A549 (cell line): Measurements from ENCODE around the gene RALGDS. TPM values are rescaled to one million over a fixed set of nuclear protein-coding genes. Genes with fewer than 3 reads are reported as not detected.
"Not testable (repeated sequence)": the region's sequence is repeated elsewhere in the genome, so short reads cannot be mapped to it uniquely, and the experiment has no call there.

ENCODE experiments used
- ATAC-seq, 2 experiments: fragments of 200-7000 bp in 1 of 2; fragments of >200 bp in 1 of 2; cut with Nextera tagmentation in 1 of 2; cut with Tn5 transposase in 1 of 2; 3 replicates each; pipeline versions ENCODE4 v1.8.0 to v1.9.1; 2018 to 2020; ENCODE audit warnings: mild to moderate bottlenecking in 1 of 2, moderate library complexity in 1 of 2
- CTCF ChIA-PET: fragments of 300-600 bp; sonication (Branson Sonifier 250); formaldehyde crosslinking; extraction: SDS; loops from one replicate; lab custom pipeline; 2021; ENCODE audit warnings: antibody characterized with exemption, inconsistent platforms; lab: Yijun Ruan, JAX
- POLR2A ChIA-PET: fragments of 350-600 bp; formaldehyde crosslinking; extraction: SDS; loops from one replicate; lab custom pipeline; 2021; ENCODE audit warnings: antibody characterized with exemption, inconsistent platforms; lab: Yijun Ruan, JAX
- DNase-seq, 2 experiments: peaks; one replicate each; pipeline versions ENCODE4 v3.0.0 to v3.0.0-alpha.2; 2011 to 2016; ENCODE audit warnings: low read depth in 1 of 2, low spot score in 1 of 2
- FAIRE-seq: peaks from 2 replicates; lab custom pipeline; 2011; peaks lifted over from hg19 to GRCh38; lab: Jason Lieb, UNC
- H3K27ac ChIP-seq, 2 experiments: fragments of >200 bp; sonication (Bioruptor Twin); formaldehyde crosslinking; 3 replicates each; pipeline ENCODE4 v1.5.1; 2016 to 2017
- H3K4me1 ChIP-seq: fragments of >200 bp; sonication (Bioruptor Twin); formaldehyde crosslinking; 3 replicates; pipeline ENCODE4 v1.6.1; 2016
- H3K4me2 ChIP-seq: fragments of >200 bp; sonication (Bioruptor Twin); formaldehyde crosslinking; 3 replicates; pipeline ENCODE4 v1.6.1; 2016
- H3K4me3 ChIP-seq: fragments of >200 bp; sonication (Bioruptor Twin); formaldehyde crosslinking; 3 replicates; pipeline ENCODE4 v1.5.1; 2016
- H3K9me3 ChIP-seq: fragments of >200 bp; sonication (Bioruptor Twin); formaldehyde crosslinking; 3 replicates; pipeline ENCODE4 v1.6.1; 2016
- CBX8 ChIP-seq: fragments of 200-600 bp; sonication (generic); IDR thresholded peaks from 2 replicates; pipeline ENCODE4 v1.6.1; 2016
- EHF ChIP-seq: fragments of 250-450 bp; sonication (Bioruptor Pico); IDR thresholded peaks from 2 replicates; pipeline ENCODE4 v1.5.0; 2020; ENCODE audit warnings: mild to moderate bottlenecking
- FOSB ChIP-seq: fragments of 250-450 bp; sonication (Bioruptor Pico); IDR thresholded peaks from 2 replicates; pipeline ENCODE4 v1.5.0; 2020; ENCODE audit warnings: mild to moderate bottlenecking, moderate library complexity
- FOSL2 ChIP-seq, 2 experiments: fragments of 450-650 bp in 1 of 2; fragments of >200 bp in 1 of 2; sonication (Bioruptor Twin) in 1 of 2; formaldehyde crosslinking; IDR thresholded peaks; 2 replicates each; pipeline versions ENCODE4 v1.5.0 to v1.6.1; 2016 to 2020; ENCODE audit warnings: mild to moderate bottlenecking in 1 of 2, moderate library complexity in 1 of 2
- HDAC2 ChIP-seq: fragments of 200-600 bp; sonication (generic); IDR thresholded peaks from 2 replicates; pipeline ENCODE4 v1.6.1; 2016
- HOXB5 ChIP-seq: fragments of 250-450 bp; sonication (Bioruptor Pico); IDR thresholded peaks from 2 replicates; pipeline ENCODE4 v1.5.0; 2020; ENCODE audit warnings: mild to moderate bottlenecking, moderate library complexity
- MAZ ChIP-seq: fragments of 150-350 bp; IDR thresholded peaks from 2 replicates; pipeline ENCODE4 v1.6.1; 2014; ENCODE audit warnings: antibody characterized with exemption, low read depth, low read length, borderline replicate concordance
- NR3C1 ChIP-seq: fragments of >200 bp; sonication (Bioruptor Twin); formaldehyde crosslinking; IDR thresholded peaks from 3 replicates; pipeline ENCODE4 v1.6.1; 2017
- RAD21 ChIP-seq, 2 experiments: fragments of >200 bp in 1 of 2; sonication (Bioruptor Twin) in 1 of 2; formaldehyde crosslinking in 1 of 2; IDR thresholded peaks in 1 of 2; conservative IDR thresholded peaks in 1 of 2; 2 replicates in 1 of 2; 3 replicates in 1 of 2; pipeline ENCODE4 v1.6.1; 2012 to 2018; ENCODE audit warnings: inconsistent platforms in 1 of 2
- RCOR1 ChIP-seq: fragments of 150-350 bp; IDR thresholded peaks from 2 replicates; pipeline ENCODE4 v1.6.1; 2014; ENCODE audit warnings: antibody characterized with exemption, low read length, low read depth
- ZC3H11A ChIP-seq: fragments of 450-650 bp; IDR thresholded peaks from 2 replicates; pipeline ENCODE4 v1.6.1; 2014; ENCODE audit warnings: antibody characterized with exemption, mild to moderate bottlenecking
- ZNF302 ChIP-seq: fragments of 250-450 bp; sonication (Bioruptor Pico); IDR thresholded peaks from 2 replicates; pipeline ENCODE4 v1.9.0; 2021; ENCODE audit warnings: inconsistent platforms, mild to moderate bottlenecking, moderate library complexity
- ZSCAN20 ChIP-seq: fragments of 250-450 bp; sonication (Bioruptor Pico); IDR thresholded peaks from 2 replicates; pipeline ENCODE4 v1.8.0; 2022; ENCODE audit warnings: mild to moderate bottlenecking, moderate library complexity
- WGBS: methylation state at CpG from one replicate; pipeline ENCODE4 v1.1.6; 2017; ENCODE audit errors: missing lambda C conversion rate; 5-methylcytosine and 5-hydroxymethylcytosine counted together
- polyA plus RNA-seq, 4 experiments: library from polyadenylated mRNA; depleted of rRNA in 3 of 4; stranded (reverse); fragments of >200 nt; fragmentation: RNase III in 1 of 4; extraction: RNeasy Plus Mini Kit Qiagen cat#74134 plus additional on column Dnase treatment in 1 of 4; gene quantifications; 2 replicates in 3 of 4; 3 replicates in 1 of 4; pipeline ENCODE4 v1.2.3, GENCODE V29; 2011 to 2017
- TF ChIP-seq, protein P1 (sequence below): fragments of 450-650 bp; IDR thresholded peaks from 2 replicates; pipeline ENCODE4 v1.6.1; 2014; ENCODE audit warnings: antibody characterized with exemption
- TF ChIP-seq, protein P2 (sequence below): fragments of >200 bp; sonication (Bioruptor Twin); formaldehyde crosslinking; IDR thresholded peaks from 3 replicates; pipeline ENCODE4 v1.6.1; 2016
- TF ChIP-seq, protein P3 (sequence below): IDR thresholded peaks from 2 replicates; pipeline ENCODE4 v1.6.1; 2012
- TF ChIP-seq, protein P4 (sequence below): fragments of 250-450 bp; sonication (Bioruptor Pico); IDR thresholded peaks from 2 replicates; pipeline ENCODE4 v1.5.0; 2021; ENCODE audit warnings: mild to moderate bottlenecking, moderate library complexity, borderline replicate concordance

RALGDS gene
- polyA plus RNA-seq, 2 of the 4 experiments (the other 2 are of a cell fraction): 8.9 to 12.1 TPM

DNA sequence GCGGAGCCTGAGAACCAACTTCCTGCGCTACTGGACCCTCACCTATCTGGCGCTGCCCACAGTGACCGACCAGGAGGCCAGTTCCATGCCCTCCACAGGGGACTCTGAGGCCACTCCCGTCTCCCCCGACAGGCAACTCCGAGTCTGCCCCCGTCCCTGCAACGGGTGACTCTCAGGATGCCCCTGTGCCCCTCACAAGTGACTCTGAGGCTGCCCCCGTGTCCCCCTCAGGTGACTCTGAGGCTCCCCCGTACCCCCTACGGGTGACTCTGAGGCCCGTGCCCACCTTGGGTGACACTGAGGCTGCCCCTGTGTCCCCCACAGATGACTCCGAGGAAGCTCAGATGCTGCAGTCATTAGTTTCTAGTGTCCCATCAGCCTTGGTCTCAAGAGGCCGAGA lies 34.1 kb downstream of the RALGDS start:
- no peak for TF ChIP-seq NR3C1
- TF ChIP-seq MAZ: no peak
- no peak for TF ChIP-seq ZC3H11A
- TF ChIP-seq FOSB (CRISPR knock-in tag): no peak
- TF ChIP-seq, protein P1, sequence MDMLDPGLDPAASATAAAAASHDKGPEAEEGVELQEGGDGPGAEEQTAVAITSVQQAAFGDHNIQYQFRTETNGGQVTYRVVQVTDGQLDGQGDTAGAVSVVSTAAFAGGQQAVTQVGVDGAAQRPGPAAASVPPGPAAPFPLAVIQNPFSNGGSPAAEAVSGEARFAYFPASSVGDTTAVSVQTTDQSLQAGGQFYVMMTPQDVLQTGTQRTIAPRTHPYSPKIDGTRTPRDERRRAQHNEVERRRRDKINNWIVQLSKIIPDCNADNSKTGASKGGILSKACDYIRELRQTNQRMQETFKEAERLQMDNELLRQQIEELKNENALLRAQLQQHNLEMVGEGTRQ: no peak
- no peak for TF ChIP-seq RAD21 (conservative IDR thresholded peaks at IDR 0.05 in 1 of 2, IDR thresholded peaks at IDR 0.05 in 1 of 2)
- no peak for TF ChIP-seq CBX8
- no peak for TF ChIP-seq RCOR1
- no peak for TF ChIP-seq ZSCAN20 (CRISPR knock-in tag)
- TF ChIP-seq, protein P2, sequence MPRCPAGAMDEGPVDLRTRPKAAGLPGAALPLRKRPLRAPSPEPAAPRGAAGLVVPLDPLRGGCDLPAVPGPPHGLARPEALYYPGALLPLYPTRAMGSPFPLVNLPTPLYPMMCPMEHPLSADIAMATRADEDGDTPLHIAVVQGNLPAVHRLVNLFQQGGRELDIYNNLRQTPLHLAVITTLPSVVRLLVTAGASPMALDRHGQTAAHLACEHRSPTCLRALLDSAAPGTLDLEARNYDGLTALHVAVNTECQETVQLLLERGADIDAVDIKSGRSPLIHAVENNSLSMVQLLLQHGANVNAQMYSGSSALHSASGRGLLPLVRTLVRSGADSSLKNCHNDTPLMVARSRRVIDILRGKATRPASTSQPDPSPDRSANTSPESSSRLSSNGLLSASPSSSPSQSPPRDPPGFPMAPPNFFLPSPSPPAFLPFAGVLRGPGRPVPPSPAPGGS: no peak
- TF ChIP-seq, protein P3, sequence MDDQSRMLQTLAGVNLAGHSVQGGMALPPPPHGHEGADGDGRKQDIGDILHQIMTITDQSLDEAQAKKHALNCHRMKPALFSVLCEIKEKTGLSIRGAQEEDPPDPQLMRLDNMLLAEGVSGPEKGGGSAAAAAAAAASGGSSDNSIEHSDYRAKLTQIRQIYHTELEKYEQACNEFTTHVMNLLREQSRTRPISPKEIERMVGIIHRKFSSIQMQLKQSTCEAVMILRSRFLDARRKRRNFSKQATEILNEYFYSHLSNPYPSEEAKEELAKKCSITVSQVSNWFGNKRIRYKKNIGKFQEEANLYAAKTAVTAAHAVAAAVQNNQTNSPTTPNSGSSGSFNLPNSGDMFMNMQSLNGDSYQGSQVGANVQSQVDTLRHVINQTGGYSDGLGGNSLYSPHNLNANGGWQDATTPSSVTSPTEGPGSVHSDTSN: no peak
- TF ChIP-seq HDAC2: no peak
- no peak for TF ChIP-seq HOXB5 (CRISPR knock-in tag)
- TF ChIP-seq FOSL2 (IDR thresholded peaks at IDR 0.05): no peak
- TF ChIP-seq FOSL2 (CRISPR knock-in tag; IDR thresholded peaks at IDR 0.05): no peak
- TF ChIP-seq EHF (CRISPR knock-in tag): no peak
- TF ChIP-seq, protein P4, sequence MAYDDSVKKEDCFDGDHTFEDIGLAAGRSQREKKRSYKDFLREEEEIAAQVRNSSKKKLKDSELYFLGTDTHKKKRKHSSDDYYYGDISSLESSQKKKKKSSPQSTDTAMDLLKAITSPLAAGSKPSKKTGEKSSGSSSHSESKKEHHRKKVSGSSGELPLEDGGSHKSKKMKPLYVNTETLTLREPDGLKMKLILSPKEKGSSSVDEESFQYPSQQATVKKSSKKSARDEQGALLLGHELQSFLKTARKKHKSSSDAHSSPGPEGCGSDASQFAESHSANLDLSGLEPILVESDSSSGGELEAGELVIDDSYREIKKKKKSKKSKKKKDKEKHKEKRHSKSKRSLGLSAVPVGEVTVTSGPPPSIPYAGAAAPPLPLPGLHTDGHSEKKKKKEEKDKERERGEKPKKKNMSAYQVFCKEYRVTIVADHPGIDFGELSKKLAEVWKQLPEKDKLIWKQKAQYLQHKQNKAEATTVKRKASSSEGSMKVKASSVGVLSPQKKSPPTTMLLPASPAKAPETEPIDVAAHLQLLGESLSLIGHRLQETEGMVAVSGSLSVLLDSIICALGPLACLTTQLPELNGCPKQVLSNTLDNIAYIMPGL (CRISPR knock-in tag): no peak
- no peak for TF ChIP-seq ZNF302 (CRISPR knock-in tag)
- Histone ChIP-seq H3K27ac (no peak overlapping the region), H3K9me3 (no peaks in the 10 kb centered on the region), H3K4me2 (no peak overlapping the region), H3K4me3 (no peak overlapping the region), H3K4me1 (no peaks in the 10 kb centered on the region)
- POLR2A ChIA-PET: no interaction called here
- WGBS: 83% methylated on average over 1 of the region's 15 CpGs
- ATAC-seq (no peak), DNase-seq (no peak), FAIRE-seq (no peak)
- CTCF ChIA-PET: interaction anchor here (1.4 kb wide), 1 partner anchor 61 kb away, joined by 3 read pairs; no protein-coding TSS in a partner anchor

DNA sequence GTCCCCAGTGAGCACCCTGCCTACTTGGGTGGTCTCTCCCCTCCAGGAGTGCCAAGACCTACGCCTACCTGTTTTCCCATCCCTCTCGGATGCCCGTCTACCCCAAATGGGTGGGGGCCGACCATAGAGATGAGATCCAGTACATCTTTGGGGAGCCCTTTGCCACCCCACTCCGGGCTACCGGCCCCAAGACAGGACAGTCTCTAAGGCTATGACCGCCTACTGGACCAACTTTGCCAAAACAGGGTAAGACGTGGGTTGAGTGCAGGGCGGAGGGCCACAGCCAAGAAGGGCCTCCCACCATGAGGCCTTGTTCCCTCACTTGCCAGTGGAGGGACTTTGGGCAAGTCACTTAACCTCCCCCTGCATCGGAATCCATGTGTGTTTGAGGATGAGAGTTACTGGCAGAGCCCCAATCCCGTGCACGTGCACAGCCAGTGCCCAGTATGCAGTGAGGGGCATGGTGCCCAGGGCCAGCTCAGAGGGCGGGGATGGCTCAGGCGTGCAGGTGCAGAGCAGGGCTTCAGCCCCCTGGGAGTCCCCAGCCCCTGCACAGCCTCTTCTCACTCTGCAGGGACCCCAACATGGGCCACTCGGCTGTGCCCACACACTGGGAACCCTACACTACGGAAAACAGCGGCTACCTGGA lies 34.7 kb downstream of the RALGDS start:
- POLR2A ChIA-PET, FAIRE-seq, DNase-seq, ATAC-seq, H3K4me2 ChIP-seq, H3K9me3 ChIP-seq, H3K27ac ChIP-seq, H3K4me3 ChIP-seq, H3K4me1 ChIP-seq: not testable (repeated sequence)
- WGBS: 63% methylated on average over 11 of the region's 17 CpGs
- CTCF ChIA-PET: interaction anchor here (1.4 kb wide), 1 partner anchor 61 kb away, joined by 3 read pairs; no protein-coding TSS in a partner anchor

DNA sequence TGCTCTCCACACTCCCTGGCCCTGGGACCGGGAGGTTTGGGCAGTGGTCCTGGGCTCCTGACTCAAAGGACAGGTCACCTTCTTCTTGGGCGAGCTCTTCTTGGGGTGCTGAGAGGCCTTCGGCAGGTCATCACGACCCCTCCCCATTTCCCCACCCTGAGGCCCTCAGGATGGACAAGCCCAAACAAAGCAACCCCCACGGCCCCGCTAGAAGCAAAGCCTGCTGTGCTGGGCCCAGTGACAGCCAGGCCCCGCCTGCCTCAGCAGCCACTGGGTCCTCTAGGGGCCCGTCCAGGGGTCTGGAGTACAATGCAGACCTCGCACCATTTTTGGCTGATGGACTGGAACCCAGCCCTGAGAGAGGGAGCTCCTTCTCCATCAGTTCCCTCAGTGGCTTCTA lies 37.4 kb downstream of the RALGDS start:
- DNase-seq, H3K4me2 ChIP-seq, H3K27ac ChIP-seq, FAIRE-seq, H3K9me3 ChIP-seq, H3K4me3 ChIP-seq, ATAC-seq, POLR2A ChIA-PET, H3K4me1 ChIP-seq, CTCF ChIA-PET: not testable (repeated sequence)
- 66% methylated on average over 5 of the region's 9 CpGs for WGBS

DNA sequence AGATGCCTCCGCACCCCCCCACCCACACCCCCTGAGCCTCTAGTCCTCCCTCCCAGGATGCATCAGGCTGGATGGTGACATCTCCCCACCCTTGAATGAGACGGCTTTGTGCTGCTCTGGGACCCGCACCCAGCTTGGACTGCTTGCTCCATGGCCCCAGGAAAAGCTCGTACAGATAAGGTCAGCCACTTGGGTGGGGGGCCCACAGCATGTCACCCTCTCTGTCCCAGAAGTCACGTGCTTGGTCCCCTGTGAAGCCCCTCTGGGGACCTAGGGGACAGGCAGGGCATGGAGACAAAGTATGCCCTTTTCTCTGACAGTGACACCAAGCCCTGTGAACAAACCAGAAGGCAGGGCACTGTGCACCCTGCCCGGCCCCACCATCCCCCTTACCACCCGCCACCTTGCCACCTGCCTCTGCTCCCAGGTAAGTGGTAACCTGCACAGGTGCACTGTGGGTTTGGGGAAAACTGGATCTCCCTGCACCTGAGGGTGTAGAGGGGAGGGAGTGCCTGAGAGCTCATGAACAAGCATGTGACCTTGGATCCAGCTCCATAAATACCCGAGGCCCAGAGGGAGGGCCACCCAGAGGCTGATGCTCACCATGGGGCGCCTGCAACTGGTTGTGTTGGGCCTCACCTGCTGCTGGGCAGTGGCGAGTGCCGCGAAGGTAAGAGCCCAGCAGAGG lies 38.9 kb downstream of the RALGDS start:
- CTCF ChIA-PET, ATAC-seq, FAIRE-seq, H3K4me1 ChIP-seq, POLR2A ChIA-PET, DNase-seq, H3K9me3 ChIP-seq, H3K27ac ChIP-seq, H3K4me3 ChIP-seq, H3K4me2 ChIP-seq: not testable (repeated sequence)
- WGBS: 59% methylated on average over 4 of the region's 12 CpGs

DNA sequence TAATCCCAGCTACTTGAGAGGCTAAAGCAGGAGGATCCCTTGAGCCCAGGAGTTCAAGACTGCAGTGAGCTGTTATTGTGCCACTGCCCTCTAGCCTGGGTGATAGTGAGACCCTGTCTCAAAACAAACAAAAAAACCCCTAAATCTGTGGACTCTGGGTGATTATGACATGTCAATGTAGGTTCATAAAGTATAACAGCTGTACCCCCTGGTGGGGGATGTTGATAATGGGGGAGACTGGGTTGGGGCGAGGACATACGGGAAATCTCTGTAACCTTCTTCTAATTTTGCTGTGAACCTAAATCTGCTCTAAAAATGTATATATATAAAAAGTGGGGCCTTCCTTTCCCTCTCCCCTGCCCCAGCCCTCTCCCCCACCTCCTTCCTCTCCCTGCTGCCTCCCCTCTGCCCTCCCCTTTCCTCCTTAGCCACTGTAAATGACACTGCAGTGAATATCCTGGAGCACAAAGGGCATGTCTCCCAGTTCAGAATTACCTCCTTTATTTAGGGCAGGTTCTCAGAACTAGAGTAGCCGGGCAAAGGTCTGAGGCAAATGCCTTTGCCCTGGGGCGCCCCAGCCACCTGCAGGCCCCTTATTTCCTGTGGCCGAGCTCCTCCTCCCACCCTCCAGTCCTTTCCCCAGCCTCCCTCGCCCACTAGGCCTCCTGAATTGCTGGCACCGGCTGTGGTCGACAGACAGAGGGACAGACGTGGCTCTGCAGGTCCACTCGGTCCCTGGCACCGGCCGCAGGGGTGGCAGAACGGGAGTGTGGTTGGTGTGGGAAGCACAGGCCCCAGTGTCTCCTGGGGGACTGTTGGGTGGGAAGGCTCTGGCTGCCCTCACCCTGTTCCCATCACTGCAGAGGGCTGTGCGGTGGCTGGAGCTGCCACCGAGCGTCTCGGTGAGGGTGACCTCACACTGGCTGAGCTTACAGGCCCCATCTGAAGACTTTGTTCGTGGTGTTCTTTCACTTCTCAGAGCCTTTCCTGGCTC lies 40.0 kb downstream of the RALGDS start:
- H3K4me3 ChIP-seq, H3K27ac ChIP-seq, DNase-seq, H3K4me2 ChIP-seq, H3K4me1 ChIP-seq, H3K9me3 ChIP-seq, POLR2A ChIA-PET, FAIRE-seq: not testable (repeated sequence)
- CTCF ChIA-PET: interaction anchor here (3.8 kb wide), 1 partner anchor 21 kb away, joined by 15 read pairs; no protein-coding TSS in a partner anchor
- peak; percentile 4 to 23; a peak in 1 of 6 replicates for ATAC-seq
- 78% methylated on average over 9 of the region's 18 CpGs for WGBS
